Measurements from ENCODE around the gene CNTN5.
"Not testable (repeated sequence)": the region's sequence is repeated elsewhere in the genome, so short reads cannot be mapped to it uniquely, and the experiment has no call there.

The CNTN5 gene

DNA sequence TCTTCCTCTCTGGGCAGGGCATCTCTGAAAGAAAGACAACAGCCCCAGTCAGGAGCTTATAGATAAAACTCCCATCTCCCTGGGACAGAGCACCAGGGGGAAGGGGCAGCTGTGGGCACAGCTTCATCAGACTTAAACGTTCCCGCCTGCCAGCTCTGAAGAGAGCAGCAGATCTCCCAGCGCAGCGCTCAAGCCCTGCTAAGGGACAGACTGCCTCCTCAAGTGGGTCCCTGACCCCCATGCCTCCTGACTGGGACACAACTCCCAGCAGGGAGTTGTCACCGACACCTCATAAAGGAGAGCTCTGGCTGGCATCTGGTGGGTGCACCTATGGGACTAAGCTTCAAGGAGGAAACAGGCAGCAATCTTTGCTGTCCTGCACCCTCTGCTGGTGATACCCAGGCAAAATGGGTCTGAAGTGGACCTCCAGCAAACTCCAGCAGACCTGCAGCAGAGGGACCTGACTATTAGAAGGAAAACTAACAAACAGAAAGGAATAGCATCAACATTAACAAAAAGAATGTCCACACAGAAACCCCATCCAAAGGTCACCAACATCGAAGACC lies 1236.6 kb downstream of the CNTN5 start:
- DNase-seq = not testable (repeated sequence)

DNA sequence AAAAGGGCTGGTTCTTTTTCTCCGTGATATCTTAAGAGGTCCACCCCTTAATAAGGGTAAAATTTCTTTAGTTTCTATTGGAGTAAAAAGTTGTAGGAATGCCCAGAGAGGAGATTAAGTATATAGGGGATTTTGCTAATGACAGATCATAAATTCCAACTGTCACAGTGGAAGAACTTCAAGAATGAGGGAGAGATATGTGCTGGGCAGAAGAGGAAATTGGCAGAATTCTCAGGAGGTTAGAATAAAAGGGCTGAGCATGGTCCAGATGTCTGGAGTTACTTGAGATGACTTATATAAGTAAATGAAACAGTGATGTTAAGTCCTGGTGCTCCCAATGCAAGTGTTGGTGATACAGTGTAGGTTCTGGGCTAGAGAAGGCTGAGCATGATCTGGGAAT lies 1248.8 kb downstream of the CNTN5 start:
- DNase-seq = no peak

DNA sequence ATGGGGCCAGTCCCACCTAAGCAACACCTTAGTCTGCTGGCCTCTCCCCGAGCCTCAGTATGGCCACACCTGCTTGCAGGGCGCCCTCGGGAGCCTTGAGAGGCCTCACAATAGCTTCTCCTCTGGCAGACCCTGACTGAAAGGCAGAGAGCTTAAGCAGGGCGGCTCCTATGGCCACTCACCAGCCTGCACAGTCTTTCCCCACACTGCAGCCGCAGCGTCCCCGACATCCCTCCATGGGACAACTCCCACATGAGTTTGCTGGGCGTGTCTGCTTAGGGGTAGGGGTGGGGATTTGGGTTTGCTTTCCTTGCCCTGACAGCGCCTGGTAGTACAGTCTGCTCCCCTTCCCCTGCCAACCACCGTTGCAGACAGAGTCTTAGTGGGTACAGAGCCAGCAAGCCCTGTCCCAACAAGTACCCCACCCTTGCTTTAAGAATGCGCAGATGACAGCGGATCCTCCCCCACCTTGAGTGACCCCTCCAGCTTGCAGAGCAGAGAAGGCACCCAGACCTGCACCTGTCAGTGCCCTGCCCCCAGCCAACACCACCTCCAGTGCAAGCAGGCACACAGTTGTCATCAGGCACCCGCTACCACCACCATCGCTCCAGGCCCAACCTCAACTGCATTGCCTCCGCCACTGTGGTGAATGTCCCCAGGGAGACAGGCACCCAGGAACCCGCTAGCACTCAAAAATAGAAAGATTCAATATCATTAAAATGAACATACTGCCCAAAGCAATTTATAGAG lies 1252.5 kb downstream of the CNTN5 start:
- no peak for DNase-seq

GRCh38 chr11:100274466-100274865 lies 1253.7 kb downstream of the CNTN5 start:
- DNase-seq = not testable (repeated sequence)

- DNase-seq = no peak
These were observed 1274.0 kb downstream of the CNTN5 start for GRCh38 chr11:100294748-100295147.

DNA sequence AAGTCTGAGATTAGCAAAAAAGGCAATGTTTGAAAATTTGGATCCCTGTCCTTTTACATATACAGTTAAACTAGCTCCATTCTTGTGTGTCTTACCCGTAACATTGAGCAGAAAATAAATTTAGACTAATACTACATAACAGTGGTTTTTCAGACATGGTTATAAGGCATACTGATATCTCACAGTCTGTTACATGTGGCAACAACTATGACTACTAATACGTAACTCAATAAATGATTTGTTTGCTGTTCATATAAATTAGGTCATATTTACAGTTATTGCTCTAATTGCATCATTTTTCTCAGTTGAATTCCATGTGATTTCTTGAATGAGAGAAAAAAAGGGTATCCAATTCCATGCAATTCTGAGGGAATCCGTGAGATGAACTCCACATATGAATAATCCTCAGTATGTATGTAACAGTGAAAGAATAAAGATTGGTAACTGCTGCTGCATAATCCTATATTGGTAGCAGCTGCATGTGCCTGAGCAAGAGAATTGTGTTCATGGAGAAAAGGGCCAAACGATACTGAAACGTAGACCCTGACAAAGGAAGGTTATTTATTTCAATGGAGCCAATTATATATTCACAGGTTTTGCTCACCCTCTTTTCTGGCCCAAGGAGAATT lies 1275.4 kb downstream of the CNTN5 start:
- no peak for DNase-seq

GRCh38 chr11:100297516-100297915 lies 1276.8 kb downstream of the CNTN5 start:
- DNase-seq = no peak

GRCh38 chr11:100302824-100303223 lies 1282.1 kb downstream of the CNTN5 start:
- DNase-seq = no peak

DNA sequence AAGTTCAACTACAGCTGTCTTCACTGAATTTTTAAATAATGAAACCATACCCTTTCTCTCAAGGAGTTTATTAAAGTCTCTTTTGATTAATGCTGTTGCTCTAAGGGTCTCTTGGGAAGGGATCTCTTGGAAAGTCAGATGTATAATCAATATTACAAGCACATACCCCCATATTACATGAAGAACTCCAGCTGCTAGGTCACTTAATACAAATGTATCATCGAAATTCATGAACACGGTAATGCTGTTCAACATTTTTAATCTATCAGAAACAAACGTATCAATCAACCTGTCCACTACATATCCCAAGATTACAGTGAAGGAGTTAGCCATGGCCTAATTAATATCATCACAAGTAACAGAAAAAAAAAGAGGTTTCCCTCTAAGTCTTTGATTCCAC lies 1283.1 kb downstream of the CNTN5 start:
- no peak for DNase-seq

- no peak for DNase-seq
These were observed 1287.5 kb downstream of the CNTN5 start for GRCh38 chr11:100308202-100308601.

DNA sequence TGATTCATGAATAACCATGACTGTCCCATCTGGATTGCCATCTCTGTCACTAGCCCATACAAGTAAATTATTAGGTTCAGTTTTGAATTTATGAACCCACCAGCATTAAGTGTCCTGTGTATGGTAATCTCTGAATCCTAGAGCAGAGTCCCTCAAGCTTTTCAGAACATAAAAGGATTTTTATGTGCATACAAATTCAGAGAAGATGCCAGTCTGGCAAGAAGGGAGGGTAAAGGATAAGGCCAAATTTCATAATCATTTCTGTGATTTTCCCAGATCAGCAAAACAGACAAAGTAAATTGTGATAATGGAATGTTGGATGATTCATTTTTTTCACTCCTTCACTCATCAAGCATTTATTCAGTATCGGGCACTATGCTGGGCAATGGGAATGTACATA lies 1295.2 kb downstream of the CNTN5 start:
- DNase-seq = no peak

DNA sequence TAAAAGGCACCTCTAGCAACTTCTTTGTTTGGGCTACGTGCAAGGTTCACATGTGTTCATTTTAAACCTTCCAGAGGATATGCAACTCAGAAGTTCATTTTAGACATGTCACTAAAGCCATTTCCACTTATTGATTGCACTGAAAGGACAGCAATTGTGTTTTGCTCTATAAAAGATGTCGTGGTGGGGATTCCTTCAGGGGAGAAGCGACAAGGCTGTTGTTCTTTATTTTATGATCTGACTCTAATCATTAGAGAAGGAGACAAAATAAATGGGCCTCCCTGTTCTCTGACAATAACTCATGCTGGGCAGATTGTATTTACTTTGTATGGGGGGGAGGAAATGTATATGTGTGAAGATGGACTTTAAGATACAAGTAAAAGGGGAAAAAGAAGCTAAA lies 1296.2 kb downstream of the CNTN5 start:
- no peak for DNase-seq

DNA sequence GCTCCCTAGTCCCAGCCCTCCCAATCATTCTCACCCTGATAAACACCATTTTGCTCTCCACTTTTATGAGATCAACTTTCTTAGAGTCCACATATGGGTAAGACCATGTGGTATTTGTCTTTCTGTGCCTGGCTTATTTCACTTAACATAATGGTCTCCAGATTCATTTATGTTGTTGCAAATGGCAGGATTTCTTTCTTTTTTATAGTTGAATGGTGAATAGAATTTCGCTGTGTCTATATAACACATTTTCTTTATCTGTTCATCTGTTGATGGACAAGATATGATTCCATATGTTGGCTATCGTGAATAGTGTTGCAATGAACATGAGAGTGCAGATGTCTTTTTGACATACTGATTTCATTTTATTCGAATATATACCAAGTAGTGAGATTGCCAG lies 1298.9 kb downstream of the CNTN5 start:
- no peak for DNase-seq

- DNase-seq = no peak
These were observed 1308.0 kb downstream of the CNTN5 start for GRCh38 chr11:100328626-100329340.

DNA sequence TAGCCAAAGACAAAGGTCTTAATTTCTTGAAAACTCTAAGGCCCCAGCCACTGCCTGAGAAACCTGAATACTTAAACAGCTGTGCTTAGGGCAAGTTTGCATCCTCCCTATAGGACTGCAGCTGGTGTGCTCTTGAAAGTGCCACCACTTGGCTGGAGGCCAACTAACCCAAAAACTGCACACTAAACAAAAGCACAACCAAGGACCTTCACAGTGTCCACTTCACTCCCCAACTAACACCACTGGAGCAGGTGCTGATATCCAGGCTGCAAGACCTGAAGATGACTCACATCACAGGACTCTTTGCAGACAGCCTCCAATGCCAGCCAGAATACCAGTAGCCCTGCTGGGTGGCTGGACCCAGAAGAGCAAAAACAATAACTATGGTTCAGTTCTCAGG lies 1308.6 kb downstream of the CNTN5 start:
- no peak for DNase-seq

- DNase-seq = no peak
These were observed 1316.1 kb downstream of the CNTN5 start for GRCh38 chr11:100336873-100337272.

- no peak for DNase-seq
These were observed 1317.5 kb downstream of the CNTN5 start for GRCh38 chr11:100338144-100338840.

GRCh38 chr11:100340466-100341319 lies 1319.9 kb downstream of the CNTN5 start:
- DNase-seq = no peak

- DNase-seq = no peak
These were observed 1332.3 kb downstream of the CNTN5 start for GRCh38 chr11:100353083-100353482.

- no peak for DNase-seq
These were observed 1334.0 kb downstream of the CNTN5 start for GRCh38 chr11:100354736-100355135.

DNA sequence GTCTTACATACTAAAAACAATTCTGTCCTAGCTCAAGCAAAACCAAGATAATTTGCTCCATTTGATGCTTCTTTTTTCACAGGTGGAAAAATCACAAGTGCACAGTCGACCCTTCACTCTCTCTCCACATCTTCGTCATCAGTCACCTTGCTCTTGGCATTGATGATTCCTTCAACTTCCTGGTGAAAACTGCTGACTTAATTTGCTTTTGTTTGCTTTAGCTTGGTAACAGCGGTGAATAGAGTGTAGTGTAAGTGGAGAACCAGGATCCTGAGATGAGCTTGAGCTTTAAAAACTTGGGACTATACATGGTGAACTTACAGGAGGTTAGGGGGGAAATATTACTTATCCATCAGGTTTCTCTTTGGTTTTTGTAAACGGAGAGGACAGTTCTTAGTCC lies 1335.3 kb downstream of the CNTN5 start:
- no peak for DNase-seq

- DNase-seq = no peak
These were observed 1338.5 kb downstream of the CNTN5 start for GRCh38 chr11:100359281-100359680.

Data from MV-4-11 (cell line).